GM21619 (cell line): ENCODE measurements around the gene TPPP3.

Source experiments
- ATAC-seq: cut with Tn5 transposase; IDR thresholded peaks from one replicate; pipeline ENCODE4 v1.9.1; 2021; ENCODE audit not compliant: unreplicated experiment

The TPPP3 gene

GRCh38 chr16:67350324-67350723 lies 43.0 kb downstream of the TPPP3 start:
- no peak for ATAC-seq

DNA sequence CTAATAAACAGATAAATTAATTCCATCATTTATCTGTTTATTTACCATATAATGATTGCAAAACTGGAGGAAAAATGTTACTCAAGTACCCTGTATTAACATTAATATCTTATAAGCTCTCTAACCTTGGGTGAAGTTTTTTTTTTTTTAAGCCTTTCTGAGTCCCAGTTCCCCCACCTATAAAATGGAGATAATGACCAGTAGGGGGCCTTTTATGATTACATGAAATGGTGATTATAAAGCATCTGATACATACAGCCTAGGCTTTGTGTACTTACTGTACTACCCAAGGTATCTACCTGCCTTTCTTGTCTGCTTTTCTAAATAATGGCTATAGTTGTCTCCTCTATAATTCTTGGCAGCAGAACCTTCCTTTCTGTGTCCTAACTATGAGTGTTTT lies 44.1 kb downstream of the TPPP3 start:
- no peak for ATAC-seq

GRCh38 chr16:67346341-67346740 lies 47.0 kb downstream of the TPPP3 start:
- no peak for ATAC-seq

DNA sequence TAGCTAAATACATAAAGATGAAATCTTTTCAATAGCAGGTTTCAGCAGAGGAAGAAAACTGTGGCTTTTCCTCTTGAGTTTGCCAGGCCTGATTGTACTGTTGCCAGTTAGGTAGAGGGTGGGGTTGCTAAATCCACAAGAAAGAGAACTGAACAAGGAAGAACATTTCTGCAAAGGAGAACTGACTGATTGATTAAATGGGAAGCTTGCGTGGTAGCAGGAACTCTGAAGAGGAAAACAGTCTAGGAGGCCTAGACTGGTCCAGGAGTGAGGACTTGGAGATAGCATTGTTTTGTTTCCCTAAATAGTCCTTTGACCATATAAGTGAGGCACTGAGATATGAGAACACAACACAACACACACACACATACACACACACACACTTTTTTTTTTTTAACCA lies 47.9 kb downstream of the TPPP3 start:
- no peak for ATAC-seq

DNA sequence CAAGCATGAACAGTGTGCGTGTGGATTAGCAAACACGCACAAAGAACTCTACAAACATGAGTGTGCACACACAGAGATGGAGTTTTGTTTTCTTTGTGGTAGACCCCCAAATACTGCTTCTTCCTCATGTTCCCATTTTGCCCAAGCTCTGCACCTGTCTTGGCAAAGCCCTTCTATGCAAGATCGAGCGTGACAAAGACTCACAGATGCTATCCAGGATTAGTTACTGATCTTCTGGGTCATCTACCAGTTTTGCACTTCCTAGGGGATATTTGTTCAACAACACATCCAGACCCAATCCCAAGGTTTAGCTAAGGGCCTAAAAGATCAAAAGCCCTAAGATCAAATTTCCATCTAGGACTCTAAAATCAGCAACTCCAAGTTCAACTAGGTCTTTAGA lies 50.7 kb downstream of the TPPP3 start:
- ATAC-seq: no peak

DNA sequence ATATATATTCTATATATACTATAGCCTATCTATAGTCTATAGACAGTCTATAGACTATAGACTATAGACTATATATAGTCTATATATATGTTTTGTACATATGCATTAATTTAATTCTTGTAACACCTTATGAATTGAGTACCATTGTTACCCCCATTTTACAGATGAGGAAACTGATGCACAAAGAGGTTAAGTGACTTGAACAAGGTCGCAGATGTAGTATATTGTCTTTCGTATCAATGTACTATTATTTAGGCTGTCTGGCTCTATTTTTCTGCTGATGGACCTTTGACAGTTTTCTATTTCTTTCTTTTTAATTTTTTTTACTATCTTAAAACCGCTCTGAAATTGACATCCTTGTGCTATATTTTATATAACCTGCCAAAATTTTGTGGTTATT lies 52.0 kb downstream of the TPPP3 start:
- ATAC-seq: no peak
